Measurements from ENCODE around the gene SMIM10. TPM values are rescaled to one million over a fixed set of nuclear protein-coding genes. Genes with fewer than 3 reads are reported as not detected.
"Not testable (repeated sequence)": the region's sequence is repeated elsewhere in the genome, so short reads cannot be mapped to it uniquely, and the experiment has no call there.

The SMIM10 gene
- polyA plus RNA-seq, 3 donors = 8.1 to 9.4 (median 8.8) TPM

DNA sequence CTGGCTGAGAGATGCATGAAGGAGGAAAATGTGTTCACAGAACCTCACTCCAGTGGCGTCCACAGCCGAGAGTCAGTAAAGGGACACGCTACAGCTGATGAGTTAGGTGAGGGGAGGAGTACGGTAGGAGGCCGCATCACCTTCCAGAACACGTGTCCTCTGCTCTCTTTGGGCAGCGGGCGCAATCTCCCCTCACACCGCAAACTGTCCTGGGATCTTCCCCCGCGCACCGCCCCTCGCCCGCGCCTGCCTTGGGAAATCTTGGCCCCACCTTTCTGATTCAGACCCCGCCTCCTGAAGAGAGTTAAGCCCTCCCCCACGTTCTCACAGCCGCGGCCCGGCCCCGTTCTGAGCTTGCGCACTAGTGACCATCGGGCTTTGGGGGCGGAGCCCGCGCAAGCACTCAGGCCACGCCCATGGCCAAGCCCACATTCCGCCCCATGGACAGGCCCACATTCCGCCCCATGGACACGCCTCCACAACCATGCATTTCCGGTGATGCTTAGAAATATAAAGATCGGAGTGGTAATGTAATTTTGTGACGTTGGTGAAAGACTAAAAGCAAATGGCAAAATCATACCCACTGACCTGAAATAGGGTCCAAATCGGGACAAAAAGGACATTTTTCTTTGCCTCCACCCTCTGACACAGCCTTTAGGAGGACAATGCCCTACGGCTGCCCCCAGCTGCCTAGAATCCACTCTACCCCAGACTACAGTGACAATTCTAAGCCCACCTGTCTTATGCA is 13.3 kb downstream of the SMIM10 start:
- DNase-seq = peak; percentile 89

DNA sequence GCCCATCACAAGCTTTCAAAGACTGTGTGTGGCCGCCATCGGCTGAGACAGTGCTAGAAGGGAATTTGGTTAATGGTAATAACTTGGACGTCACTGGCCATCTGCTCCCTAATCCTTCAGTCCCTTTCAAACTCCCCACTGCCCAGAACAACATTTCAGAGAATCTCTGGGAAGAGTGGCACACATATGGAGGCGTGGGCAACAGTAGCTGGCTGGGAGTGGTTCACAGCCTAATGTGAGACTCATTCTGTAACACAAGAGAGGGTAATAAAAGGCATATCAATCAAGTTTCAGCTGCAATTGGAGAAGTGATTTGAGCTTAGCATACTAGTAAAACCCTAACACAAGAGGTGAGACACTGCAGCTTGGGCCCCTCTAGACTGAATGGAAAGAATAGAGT is 15.4 kb downstream of the SMIM10 start:
- DNase-seq = no peak

DNA sequence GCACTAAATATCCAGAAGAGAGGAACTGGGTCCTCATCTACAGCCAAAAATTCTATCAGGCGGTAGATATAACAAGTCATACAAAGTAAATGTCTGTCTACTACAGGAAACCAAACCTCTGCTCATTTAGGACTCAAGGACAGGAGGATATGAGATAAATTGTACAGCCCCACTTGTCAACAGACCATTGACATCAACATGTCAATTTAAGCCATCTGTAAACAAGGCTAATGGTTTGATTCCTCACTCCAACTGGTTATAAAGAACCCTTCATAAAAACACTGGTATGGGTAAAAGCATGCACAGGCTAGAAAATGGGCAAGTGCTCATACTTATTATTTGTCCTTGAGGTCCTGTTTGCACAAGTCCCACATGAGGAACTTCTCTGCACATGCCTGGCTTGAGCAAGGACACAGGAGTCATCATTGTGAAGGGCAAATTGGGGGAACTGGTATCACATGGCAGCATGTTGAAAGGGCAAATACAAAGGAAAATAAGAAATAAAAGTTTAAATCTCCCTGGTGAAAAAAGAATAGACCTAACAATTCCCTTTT is 18.3 kb downstream of the SMIM10 start:
- no peak for DNase-seq

DNA sequence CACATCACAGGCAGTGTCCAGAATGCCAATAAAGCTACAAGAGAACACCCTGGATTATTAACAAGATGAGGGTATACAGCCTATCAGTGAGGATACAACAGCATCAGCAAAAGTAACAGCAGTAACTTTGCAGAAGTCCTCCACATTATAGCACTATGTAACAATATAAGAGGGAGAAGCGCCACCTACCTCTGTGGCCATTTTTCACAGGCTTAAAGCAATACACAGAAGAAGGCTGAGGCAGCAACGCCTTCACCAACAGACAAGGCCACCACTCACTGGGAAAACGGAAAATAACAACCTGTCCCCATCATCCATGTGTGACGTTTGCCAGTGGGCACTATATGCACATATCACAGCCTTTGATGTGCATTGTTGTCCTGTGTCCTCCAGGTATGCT is 19.0 kb downstream of the SMIM10 start:
- no peak for DNase-seq

DNA sequence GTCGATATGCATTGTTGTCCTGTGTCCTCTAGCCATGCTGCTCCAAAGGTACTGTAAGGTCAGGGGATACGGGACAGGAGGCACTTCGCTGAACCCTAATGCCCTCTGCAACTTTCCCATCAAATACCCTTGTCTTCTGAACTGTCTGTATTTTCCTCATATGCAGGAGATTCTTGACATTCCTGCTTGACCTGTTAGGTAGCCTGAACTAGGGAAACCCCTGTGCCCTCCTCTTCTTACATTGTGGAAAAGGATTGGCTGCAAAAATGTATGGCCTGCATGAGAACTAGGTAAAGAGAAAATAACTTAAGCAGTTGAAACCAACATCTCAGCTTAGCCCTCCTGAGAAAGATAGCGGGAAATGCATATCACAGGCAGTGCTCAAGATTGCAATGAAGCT is 20.1 kb downstream of the SMIM10 start:
- DNase-seq = no peak

DNA sequence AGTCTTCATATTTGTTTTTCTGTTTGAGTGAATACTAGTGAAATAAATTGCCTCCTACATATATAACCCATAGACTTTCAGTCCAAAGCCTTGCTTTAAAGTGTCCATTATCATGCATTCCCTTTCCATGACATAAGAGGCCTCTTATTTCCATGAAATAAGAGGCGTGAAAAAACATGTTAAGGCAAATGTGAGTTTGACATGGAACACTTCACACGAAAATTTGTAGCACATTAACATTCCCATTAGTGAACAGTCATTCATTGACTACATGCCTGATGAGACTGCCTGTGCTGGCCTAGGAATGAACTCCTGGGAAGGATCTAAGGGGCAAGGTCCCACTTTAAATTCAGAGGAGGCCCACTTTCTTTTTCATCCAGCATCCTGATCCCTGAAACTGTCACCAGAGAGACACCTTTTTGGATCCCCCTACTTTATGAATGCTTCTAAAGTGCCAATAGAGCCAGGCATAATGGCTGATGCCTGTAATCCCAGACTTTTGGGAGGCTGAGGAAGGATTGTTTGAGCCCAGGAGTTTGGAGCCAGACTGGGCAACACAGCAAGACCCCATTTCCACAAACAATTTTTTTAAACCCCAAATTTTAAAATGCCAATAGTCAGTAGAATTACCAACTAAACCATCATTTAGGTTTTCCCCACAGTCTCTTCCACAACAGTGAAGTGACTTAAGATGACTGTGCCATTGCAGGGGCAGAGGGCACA is 24.9 kb downstream of the SMIM10 start:
- peak; percentile 17 for DNase-seq

DNA sequence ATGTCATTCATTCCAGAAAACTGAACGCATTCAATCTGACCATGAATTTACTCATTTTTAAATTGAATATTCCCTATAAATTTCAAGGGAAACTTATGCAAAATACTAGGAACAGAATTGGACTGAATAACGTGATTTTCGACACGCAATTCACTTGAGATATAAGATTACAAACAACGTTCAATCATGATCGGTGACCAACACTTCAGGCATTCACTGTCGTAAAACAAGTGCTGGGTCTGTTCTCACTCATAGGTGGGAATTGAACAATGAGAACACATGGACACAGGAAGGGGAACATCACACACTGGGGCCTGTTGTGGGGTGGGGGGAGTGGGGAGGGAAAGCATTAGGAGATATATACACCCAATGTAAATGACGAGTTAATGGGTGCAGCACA is 29.1 kb downstream of the SMIM10 start:
- DNase-seq = not testable (repeated sequence)

DNA sequence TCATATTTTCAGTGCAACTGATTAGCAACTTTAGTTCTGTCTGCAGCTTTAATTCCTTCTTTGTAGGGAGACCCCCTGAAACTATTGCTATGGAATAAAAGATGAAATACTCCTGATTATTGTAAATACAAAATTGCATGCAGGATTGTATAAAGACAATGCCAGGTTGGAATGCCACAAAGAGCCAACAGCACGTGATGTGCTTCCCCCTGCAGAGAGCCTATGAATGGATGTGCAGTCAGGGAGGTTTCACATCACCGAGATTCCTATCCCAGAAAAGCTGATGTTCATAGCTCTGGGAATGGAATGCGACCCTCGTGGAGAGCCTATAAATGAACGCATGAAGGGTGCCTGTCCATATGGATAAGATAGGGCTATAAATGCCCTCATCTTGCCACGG is 33.0 kb downstream of the SMIM10 start:
- DNase-seq = not testable (repeated sequence)

DNA sequence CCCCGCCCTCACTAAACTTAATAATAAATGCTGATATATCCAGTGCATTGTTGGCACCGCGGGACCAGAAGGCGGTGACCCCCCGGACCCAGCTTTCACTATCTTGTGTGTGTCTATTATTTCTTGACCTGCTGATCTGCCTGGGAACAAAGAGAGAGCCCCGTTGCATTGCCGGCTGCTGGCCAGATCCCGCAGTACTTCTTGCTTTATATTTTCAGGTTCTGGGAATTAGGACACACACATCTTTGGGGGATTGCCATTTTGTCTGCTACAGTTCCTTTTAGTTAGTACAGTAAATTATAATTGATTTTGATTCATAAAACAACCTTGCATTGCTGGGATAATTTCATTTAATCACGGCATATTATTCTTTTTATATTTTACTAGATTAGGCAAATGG is 33.7 kb downstream of the SMIM10 start:
- DNase-seq = no peak

DNA sequence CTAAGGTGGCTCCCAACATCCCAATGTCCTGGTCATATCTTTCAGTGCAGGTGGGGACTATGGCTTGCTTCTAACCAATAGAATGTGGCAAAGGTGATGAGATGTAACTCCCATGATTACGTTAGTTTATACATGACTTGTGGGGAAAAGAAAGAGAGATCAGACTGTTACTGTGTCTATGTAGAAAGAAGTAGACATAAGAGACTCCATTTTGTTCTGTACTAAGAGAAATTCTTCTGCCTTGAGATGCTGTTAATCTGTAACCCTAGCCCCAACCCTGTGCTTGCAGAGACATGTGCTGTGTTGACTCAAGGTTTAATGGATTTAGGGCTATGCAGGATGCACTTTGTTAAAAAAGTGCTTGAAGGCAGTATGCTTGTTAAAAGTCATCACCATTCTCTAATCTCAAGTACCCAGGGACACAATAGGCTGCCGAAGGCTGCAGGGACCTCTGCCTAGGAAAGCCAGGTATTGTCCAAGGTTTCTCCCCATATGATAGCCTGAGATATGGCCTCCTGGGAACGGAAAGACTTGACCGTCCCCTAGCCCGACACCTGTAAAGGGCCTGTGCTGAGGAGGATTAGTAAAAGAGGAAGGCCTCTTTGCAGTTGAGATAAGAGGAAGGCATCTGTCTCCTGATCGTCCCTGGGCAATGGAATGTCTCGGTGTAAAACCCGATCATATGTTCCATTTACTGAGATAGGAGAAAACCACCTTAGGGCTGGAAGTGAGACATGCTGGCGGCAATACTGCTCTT is 39.6 kb downstream of the SMIM10 start:
- not testable (repeated sequence) for DNase-seq

DNA sequence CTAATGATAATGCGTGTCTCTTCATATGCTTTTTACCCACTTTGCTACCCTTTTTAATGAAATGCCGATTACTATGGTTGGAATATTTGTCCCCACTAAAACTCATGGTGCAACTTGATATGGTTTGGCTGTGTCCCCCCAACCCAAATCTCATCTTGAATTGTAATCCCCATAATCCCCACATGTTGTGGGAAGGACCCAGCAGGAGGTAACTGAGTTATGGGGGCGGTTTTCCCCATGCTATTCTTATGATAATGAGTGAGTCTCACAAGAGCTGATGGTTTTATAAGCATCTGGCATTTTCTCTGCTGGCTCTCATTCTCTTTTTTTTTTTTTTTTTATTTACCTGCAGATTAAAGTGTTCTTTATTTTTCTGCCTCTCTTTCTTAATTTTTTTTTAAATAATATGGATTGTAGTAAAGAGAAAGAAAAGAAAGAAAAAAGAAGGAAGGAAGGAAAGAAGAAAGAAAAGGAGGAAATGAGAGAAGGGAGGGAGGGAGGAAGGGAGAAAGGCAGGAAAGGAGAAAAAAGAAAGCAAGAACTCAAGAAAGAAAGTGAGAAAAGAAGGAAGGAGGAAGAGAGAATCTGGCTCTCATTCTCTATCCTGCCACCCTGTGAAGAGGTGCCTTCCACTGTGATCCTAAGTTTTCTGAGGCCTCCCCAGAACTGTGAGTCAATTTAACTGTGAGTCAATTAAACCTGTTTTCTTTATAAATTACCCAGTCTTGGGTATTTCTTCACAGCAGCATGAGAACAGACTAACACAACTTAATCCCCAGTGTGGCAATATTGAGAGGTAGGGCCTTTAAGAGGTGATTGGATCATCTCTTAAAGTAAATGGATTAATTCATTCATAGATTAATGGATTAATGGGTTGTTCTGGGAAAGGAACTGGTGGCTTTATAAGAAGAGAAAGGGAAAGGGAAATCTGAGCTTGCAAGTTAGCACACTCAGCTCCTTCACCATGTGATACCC is 50.6 kb downstream of the SMIM10 start:
- DNase-seq = not testable (repeated sequence)

Other genes starting within 250 kb of the SMIM10 start
- gene PABIR2, start 193.8 kb upstream of the SMIM10 start, polyA plus RNA-seq (ENCODE audit: insufficient read length in 3 of 3) = 10 to 100 TPM; 32.5 to 45.6 (median 36.2) TPM
- 10 to 100 TPM; 18.6 to 23.7 (median 22.8) TPM for gene MOSPD1, start 75.7 kb upstream of the SMIM10 start, polyA plus RNA-seq (ENCODE audit: insufficient read length in 3 of 3)
- gene RTL8B, start 31.6 kb downstream of the SMIM10 start, polyA plus RNA-seq (ENCODE audit: insufficient read length in 3 of 3) = 10 to 100 TPM; 22.7 to 26.6 (median 26.5) TPM
- 100 to 1,000 TPM; 183 to 206 (median 190) TPM for gene RTL8C, start 41.4 kb downstream of the SMIM10 start, polyA plus RNA-seq (ENCODE audit: insufficient read length in 3 of 3)
- 100 to 1,000 TPM in 1 of 3 donors, 10 to 100 TPM in 2; 89.1 to 104 (median 95.8) TPM for gene RTL8A, start 61.1 kb downstream of the SMIM10 start, polyA plus RNA-seq (ENCODE audit: insufficient read length in 3 of 3)
- 1 to 10 TPM; 7.2 to 8.6 (median 7.9) TPM for gene SMIM10L2B, start 107.7 kb downstream of the SMIM10 start, polyA plus RNA-seq (ENCODE audit: insufficient read length in 3 of 3)
- gene ETDB, start 129.5 kb downstream of the SMIM10 start, polyA plus RNA-seq (ENCODE audit: insufficient read length in 3 of 3) = under 1 TPM in 1 of 3 donors, not detected in 2; 0.35 TPM
- gene CT55, start 180.4 kb downstream of the SMIM10 start, polyA plus RNA-seq (ENCODE audit: insufficient read length in 3 of 3) = under 1 TPM; 0.10 to 0.21 (median 0.19) TPM